DND-41 (cell line): ENCODE measurements around the gene STOML1.

Experiments used
- CTCF ChIP-seq: IDR thresholded peaks from 2 replicates; pipeline ENCODE4 v1.5.1; 2012; ENCODE audit warnings: borderline replicate concordance, low read length, moderate library complexity, mild to moderate bottlenecking; ENCODE audit not compliant: poor library complexity, severe bottlenecking; ENCODE audit errors: extremely low read depth
- EZH2 ChIP-seq: IDR thresholded peaks from 3 replicates; pipeline ENCODE4 v1.6.1; 2012; ENCODE audit warnings: borderline replicate concordance, low read depth, mild to moderate bottlenecking, moderate library complexity, low read length, inconsistent platforms; ENCODE audit not compliant: severe bottlenecking

- no peak for TF ChIP-seq CTCF
- TF ChIP-seq EZH2 = no peak
Observed at GRCh38 chr15:73952171-73952912, 39.8 kb downstream of the STOML1 start.
